ENCODE measurements around the gene GPM6B.

DNA sequence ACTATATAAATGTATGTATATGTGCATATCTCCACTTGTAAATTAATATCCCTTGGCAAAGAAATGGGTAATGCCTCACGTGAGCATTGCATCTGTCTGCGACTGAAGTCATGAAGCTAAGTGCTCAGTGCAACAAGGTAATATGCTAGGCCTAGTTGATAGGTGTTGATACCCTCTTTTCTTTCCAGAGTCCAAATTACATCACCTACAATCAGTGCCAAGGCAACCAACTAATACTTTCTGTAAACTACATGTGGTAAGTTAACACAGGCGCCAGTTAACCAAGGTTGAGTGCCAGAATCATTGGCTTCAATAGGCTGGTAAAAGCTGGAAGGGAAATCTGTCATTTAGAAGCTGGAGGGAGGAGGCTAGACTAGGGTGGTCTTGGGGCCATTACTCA is 41.1 kb downstream of the GPM6B start:
- TF ChIP-seq MXD4 (CRISPR knock-in tag; IDR thresholded peaks at IDR 0.05; ENCODE audit: borderline replicate concordance), result no peak
- TF ChIP-seq JUN (CRISPR knock-in tag; IDR thresholded peaks at IDR 0.05), result no peak
- TF ChIP-seq, protein P1, sequence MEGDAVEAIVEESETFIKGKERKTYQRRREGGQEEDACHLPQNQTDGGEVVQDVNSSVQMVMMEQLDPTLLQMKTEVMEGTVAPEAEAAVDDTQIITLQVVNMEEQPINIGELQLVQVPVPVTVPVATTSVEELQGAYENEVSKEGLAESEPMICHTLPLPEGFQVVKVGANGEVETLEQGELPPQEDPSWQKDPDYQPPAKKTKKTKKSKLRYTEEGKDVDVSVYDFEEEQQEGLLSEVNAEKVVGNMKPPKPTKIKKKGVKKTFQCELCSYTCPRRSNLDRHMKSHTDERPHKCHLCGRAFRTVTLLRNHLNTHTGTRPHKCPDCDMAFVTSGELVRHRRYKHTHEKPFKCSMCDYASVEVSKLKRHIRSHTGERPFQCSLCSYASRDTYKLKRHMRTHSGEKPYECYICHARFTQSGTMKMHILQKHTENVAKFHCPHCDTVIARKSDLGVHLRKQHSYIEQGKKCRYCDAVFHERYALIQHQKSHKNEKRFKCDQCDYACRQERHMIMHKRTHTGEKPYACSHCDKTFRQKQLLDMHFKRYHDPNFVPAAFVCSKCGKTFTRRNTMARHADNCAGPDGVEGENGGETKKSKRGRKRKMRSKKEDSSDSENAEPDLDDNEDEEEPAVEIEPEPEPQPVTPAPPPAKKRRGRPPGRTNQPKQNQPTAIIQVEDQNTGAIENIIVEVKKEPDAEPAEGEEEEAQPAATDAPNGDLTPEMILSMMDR (IDR thresholded peaks at IDR 0.05), result no peak
- TF ChIP-seq TCF7 (CRISPR knock-in tag; IDR thresholded peaks at IDR 0.05; ENCODE audit: low read depth), result no peak
- TF ChIP-seq CREM (CRISPR knock-in tag; IDR thresholded peaks at IDR 0.05), result no peak
- no peak for TF ChIP-seq SP1 (CRISPR knock-in tag; conservative IDR thresholded peaks at IDR 0.05)
- no peak for TF ChIP-seq ZNF263 (CRISPR knock-in tag; IDR thresholded peaks at IDR 0.05; ENCODE audit: low read depth)
- TF ChIP-seq NR1H2 (CRISPR knock-in tag; IDR thresholded peaks at IDR 0.05), result no peak
- TF ChIP-seq, protein P2, sequence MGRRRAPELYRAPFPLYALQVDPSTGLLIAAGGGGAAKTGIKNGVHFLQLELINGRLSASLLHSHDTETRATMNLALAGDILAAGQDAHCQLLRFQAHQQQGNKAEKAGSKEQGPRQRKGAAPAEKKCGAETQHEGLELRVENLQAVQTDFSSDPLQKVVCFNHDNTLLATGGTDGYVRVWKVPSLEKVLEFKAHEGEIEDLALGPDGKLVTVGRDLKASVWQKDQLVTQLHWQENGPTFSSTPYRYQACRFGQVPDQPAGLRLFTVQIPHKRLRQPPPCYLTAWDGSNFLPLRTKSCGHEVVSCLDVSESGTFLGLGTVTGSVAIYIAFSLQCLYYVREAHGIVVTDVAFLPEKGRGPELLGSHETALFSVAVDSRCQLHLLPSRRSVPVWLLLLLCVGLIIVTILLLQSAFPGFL (CRISPR knock-in tag; IDR thresholded peaks at IDR 0.05; ENCODE audit: borderline replicate concordance), result no peak
- TF ChIP-seq, protein P3, sequence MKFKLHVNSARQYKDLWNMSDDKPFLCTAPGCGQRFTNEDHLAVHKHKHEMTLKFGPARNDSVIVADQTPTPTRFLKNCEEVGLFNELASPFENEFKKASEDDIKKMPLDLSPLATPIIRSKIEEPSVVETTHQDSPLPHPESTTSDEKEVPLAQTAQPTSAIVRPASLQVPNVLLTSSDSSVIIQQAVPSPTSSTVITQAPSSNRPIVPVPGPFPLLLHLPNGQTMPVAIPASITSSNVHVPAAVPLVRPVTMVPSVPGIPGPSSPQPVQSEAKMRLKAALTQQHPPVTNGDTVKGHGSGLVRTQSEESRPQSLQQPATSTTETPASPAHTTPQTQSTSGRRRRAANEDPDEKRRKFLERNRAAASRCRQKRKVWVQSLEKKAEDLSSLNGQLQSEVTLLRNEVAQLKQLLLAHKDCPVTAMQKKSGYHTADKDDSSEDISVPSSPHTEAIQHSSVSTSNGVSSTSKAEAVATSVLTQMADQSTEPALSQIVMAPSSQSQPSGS (CRISPR knock-in tag; IDR thresholded peaks at IDR 0.05; ENCODE audit: borderline replicate concordance, low read depth), result no peak

Measured in WTC11 (cell line).